Measurements from ENCODE around the gene BCOR.

GRCh38 chrX:40037367-40037766 lies 60.4 kb downstream of the BCOR start:
- no peak for TF ChIP-seq EZH2phosphoT487 (IDR thresholded peaks at IDR 0.05; ENCODE audit: borderline replicate concordance, low read depth)
- TF ChIP-seq, protein P1, sequence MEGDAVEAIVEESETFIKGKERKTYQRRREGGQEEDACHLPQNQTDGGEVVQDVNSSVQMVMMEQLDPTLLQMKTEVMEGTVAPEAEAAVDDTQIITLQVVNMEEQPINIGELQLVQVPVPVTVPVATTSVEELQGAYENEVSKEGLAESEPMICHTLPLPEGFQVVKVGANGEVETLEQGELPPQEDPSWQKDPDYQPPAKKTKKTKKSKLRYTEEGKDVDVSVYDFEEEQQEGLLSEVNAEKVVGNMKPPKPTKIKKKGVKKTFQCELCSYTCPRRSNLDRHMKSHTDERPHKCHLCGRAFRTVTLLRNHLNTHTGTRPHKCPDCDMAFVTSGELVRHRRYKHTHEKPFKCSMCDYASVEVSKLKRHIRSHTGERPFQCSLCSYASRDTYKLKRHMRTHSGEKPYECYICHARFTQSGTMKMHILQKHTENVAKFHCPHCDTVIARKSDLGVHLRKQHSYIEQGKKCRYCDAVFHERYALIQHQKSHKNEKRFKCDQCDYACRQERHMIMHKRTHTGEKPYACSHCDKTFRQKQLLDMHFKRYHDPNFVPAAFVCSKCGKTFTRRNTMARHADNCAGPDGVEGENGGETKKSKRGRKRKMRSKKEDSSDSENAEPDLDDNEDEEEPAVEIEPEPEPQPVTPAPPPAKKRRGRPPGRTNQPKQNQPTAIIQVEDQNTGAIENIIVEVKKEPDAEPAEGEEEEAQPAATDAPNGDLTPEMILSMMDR (IDR thresholded peaks at IDR 0.05), result no peak
- no peak for TF ChIP-seq SMC3 (IDR thresholded peaks at IDR 0.05; ENCODE audit: low read depth, low read length)
